A549 (cell line): ENCODE results near the gene NXPH2.

Experiments
- RAD21 ChIP-seq, 2 experiments: fragments of >200 bp in 1 of 2; sonication (Bioruptor Twin) in 1 of 2; formaldehyde crosslinking in 1 of 2; IDR thresholded peaks in 1 of 2; conservative IDR thresholded peaks in 1 of 2; 2 replicates in 1 of 2; 3 replicates in 1 of 2; pipeline ENCODE4 v1.6.1; 2012 to 2018; ENCODE audit warnings: inconsistent platforms in 1 of 2
- TF ChIP-seq, protein P1 (sequence below): fragments of >200 bp; sonication (Bioruptor Twin); formaldehyde crosslinking; IDR thresholded peaks from 3 replicates; pipeline ENCODE4 v1.5.1; 2016

DNA sequence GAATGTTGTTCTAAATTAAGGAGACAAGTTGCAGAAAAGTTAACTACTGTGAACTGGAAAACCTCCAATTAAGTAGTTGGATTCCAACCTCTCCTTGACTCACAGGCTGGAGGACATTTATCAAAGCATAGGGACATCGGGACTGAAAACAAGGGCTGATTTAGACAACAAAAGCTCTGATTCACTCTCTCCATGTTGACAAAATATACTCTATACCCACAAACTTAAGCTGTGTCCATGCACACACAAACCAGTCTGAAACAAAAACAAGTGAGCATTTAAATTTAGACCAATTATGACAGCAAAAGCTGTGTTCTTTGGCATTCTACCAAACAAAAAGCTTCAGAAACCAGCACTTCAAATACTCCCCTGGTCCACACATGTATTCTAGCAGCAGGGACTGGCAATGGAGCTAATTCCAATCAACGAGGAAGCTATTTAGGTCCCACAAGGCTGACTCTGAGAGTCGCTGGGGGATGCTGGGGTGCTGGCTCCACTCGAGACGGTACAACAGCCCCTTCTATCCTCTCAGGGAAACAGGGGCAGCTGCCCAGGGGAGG is 71.4 kb downstream of the NXPH2 start:
- TF ChIP-seq, protein P1, sequence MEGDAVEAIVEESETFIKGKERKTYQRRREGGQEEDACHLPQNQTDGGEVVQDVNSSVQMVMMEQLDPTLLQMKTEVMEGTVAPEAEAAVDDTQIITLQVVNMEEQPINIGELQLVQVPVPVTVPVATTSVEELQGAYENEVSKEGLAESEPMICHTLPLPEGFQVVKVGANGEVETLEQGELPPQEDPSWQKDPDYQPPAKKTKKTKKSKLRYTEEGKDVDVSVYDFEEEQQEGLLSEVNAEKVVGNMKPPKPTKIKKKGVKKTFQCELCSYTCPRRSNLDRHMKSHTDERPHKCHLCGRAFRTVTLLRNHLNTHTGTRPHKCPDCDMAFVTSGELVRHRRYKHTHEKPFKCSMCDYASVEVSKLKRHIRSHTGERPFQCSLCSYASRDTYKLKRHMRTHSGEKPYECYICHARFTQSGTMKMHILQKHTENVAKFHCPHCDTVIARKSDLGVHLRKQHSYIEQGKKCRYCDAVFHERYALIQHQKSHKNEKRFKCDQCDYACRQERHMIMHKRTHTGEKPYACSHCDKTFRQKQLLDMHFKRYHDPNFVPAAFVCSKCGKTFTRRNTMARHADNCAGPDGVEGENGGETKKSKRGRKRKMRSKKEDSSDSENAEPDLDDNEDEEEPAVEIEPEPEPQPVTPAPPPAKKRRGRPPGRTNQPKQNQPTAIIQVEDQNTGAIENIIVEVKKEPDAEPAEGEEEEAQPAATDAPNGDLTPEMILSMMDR = no peak
- TF ChIP-seq RAD21 (conservative IDR thresholded peaks at IDR 0.05 in 1 of 2, IDR thresholded peaks at IDR 0.05 in 1 of 2) = no peak
